Caco-2 (cell line): Measurements from ENCODE around the gene LPGAT1. TPM values are rescaled to one million over a fixed set of nuclear protein-coding genes. Genes with fewer than 3 reads are reported as not detected.

ENCODE experiments used
- BruUV-seq: library from RNA; stranded (reverse); fragments of 400-500 nt; replicated peaks from 2 replicates; lab custom pipeline; 2021; lab: Mats Ljungman, UMichigan
- CTCF ChIA-PET: fragments of 300-600 bp; sonication (Branson Sonifier 250); formaldehyde crosslinking; loops from one replicate; lab custom pipeline; 2022; ENCODE audit warnings: antibody characterized with exemption; lab: Charles Lee
- POLR2A ChIA-PET: fragments of 300-600 bp; sonication (Branson Sonifier 250); formaldehyde crosslinking; loops from one replicate; lab custom pipeline; 2022; ENCODE audit warnings: antibody characterized with exemption; lab: Charles Lee
- DNase-seq, 2 experiments: peaks; one replicate each; pipeline versions ENCODE4 v3.0.0 to v3.0.0-alpha.2; 2020 to 2022
- H3K27me3 ChIP-seq: replicated peaks from 2 replicates; pipeline ENCODE4 v1.6.0; 2011; ENCODE audit warnings: low read length; ENCODE audit not compliant: control insufficient read depth, insufficient read depth
- H3K36me3 ChIP-seq: 2 replicates; pipeline ENCODE4 v1.5.1; 2011; ENCODE audit warnings: low read length; ENCODE audit not compliant: control insufficient read depth, insufficient read depth
- H3K4me1 ChIP-seq: fragments of 250-450 bp; sonication (Bioruptor Pico); 2 replicates; pipeline ENCODE4 v1.5.1; 2020; ENCODE audit warnings: mild to moderate bottlenecking
- H3K4me3 ChIP-seq: 2 replicates; pipeline ENCODE4 v1.5.1; 2011; ENCODE audit warnings: low read depth, mild to moderate bottlenecking, control low read depth, low read length
- H3K9me3 ChIP-seq: fragments of 250-450 bp; sonication (Bioruptor Pico); 2 replicates; pipeline ENCODE4 v1.5.1; 2020; ENCODE audit warnings: mild to moderate bottlenecking, moderate library complexity
- H3K27ac Mint-ChIP-seq: one replicate; pipeline ENCODE4 v1.8.0; 2022; ENCODE audit warnings: mixed read lengths; ENCODE audit not compliant: unreplicated experiment
- H3K27me3 Mint-ChIP-seq: one replicate; pipeline ENCODE4 v1.8.0; 2022; ENCODE audit warnings: mixed read lengths; ENCODE audit not compliant: insufficient read depth, unreplicated experiment
- H3K36me3 Mint-ChIP-seq: one replicate; pipeline ENCODE4 v1.8.0; 2022; ENCODE audit warnings: mild to moderate bottlenecking, mixed read lengths; ENCODE audit not compliant: insufficient read depth, unreplicated experiment
- H3K4me1 Mint-ChIP-seq: one replicate; pipeline ENCODE4 v1.8.0; 2022; ENCODE audit warnings: low read depth, mixed read lengths; ENCODE audit not compliant: unreplicated experiment
- H3K4me3 Mint-ChIP-seq: one replicate; pipeline ENCODE4 v1.8.0; 2022; ENCODE audit warnings: mild to moderate bottlenecking, moderate library complexity, mixed read lengths; ENCODE audit not compliant: unreplicated experiment
- H3K9me3 Mint-ChIP-seq: one replicate; pipeline ENCODE4 v1.8.0; 2022; ENCODE audit warnings: mixed read lengths; ENCODE audit not compliant: unreplicated experiment
- intact Hi-C: fragments of 100-400 bp; cut with micrococcal nuclease; formaldehyde crosslinking; loops from one replicate; pipeline ENCODE4 v1.10.0; 2022; ENCODE audit not compliant: unreplicated experiment
- total RNA-seq: library from RNA; stranded (reverse); gene quantifications from 2 replicates; pipeline ENCODE4 v1.2.3, GENCODE V29; 2022
- TF ChIP-seq, protein P1 (sequence below), 2 experiments: fragments of 200-600 bp in 1 of 2; IDR thresholded peaks; 1 replicate in 1 of 2; 2 replicates in 1 of 2; pipeline versions ENCODE4 v1.5.1 to v1.8.0; 2011 to 2022; ENCODE audit warnings: antibody characterized with exemption in 1 of 2, control low read depth in 1 of 2, inconsistent platforms in 1 of 2, low read depth in 1 of 2, low read length in 1 of 2, mild to moderate bottlenecking in 1 of 2, moderate library complexity in 1 of 2; ENCODE audit not compliant: insufficient read depth in 1 of 2, severe bottlenecking in 1 of 2, unreplicated experiment in 1 of 2

Gene LPGAT1
- total RNA-seq, 1 experiment from 2014 or later = 25.6 TPM

- Histone ChIP-seq H3K36me3 (no peaks in the 10 kb centered on the region), H3K9me3 (no peaks in the 10 kb centered on the region), H3K4me3 (no peak overlapping the region), H3K4me1 (peaks cover 4% of the 10 kb centered on the region), H3K27me3 (no peaks in the 10 kb centered on the region)
- no TSS peak for BruUV-seq
- Mint-ChIP-seq H3K4me3 (no peak overlapping the region), H3K27ac (no peak overlapping the region), H3K9me3 (no peaks in the 10 kb centered on the region), H3K36me3 (no peaks in the 10 kb centered on the region), H3K4me1 (peaks cover 6% of the 10 kb centered on the region), H3K27me3 (no peaks in the 10 kb centered on the region)
- POLR2A ChIA-PET = no interaction called here
- CTCF ChIA-PET = no interaction called here
- DNase-seq = no peak
- TF ChIP-seq, protein P1, sequence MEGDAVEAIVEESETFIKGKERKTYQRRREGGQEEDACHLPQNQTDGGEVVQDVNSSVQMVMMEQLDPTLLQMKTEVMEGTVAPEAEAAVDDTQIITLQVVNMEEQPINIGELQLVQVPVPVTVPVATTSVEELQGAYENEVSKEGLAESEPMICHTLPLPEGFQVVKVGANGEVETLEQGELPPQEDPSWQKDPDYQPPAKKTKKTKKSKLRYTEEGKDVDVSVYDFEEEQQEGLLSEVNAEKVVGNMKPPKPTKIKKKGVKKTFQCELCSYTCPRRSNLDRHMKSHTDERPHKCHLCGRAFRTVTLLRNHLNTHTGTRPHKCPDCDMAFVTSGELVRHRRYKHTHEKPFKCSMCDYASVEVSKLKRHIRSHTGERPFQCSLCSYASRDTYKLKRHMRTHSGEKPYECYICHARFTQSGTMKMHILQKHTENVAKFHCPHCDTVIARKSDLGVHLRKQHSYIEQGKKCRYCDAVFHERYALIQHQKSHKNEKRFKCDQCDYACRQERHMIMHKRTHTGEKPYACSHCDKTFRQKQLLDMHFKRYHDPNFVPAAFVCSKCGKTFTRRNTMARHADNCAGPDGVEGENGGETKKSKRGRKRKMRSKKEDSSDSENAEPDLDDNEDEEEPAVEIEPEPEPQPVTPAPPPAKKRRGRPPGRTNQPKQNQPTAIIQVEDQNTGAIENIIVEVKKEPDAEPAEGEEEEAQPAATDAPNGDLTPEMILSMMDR (IDR thresholded peaks at IDR 0.05; ENCODE audit: insufficient read depth in 1 of 2, low read depth in 1 of 2, low read length in 1 of 2, severe bottlenecking in 1 of 2, unreplicated experiment in 1 of 2) = no peak
- intact Hi-C loops = no loop called here
Measured at GRCh38 chr1:211730347-211730746, 100.2 kb downstream of the LPGAT1 start.

DNA sequence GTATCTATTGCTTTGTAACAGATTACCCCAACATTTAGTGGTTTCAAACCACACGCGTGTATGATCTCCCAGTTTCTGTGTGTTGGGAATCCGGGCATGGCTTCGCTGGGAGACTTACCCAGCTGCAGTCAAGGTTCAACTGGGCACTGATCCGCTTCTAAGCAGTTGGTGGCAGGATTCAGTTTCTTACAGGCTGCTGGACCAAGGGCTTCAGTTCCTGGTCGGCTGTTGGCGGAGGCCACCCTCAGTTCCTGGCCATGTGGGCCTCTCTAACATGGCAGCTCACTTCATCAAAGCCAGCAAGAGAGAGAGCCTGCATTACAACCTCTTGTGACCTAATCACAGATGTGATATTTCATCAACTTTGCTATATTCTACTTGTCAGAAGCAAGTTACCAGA, 101.3 kb downstream of the LPGAT1 start:
- Histone ChIP-seq H3K36me3 (no peaks in the 10 kb centered on the region), H3K9me3 (no peaks in the 10 kb centered on the region), H3K4me1 (no peaks in the 10 kb centered on the region), H3K27me3 (no peaks in the 10 kb centered on the region), H3K4me3 (no peak overlapping the region)
- Mint-ChIP-seq H3K27me3 (no peaks in the 10 kb centered on the region), H3K27ac (no peak overlapping the region), H3K4me3 (no peak overlapping the region), H3K4me1 (no peaks in the 10 kb centered on the region), H3K36me3 (no peaks in the 10 kb centered on the region), H3K9me3 (no peaks in the 10 kb centered on the region)
- DNase-seq = no peak
- TF ChIP-seq, protein P1 (IDR thresholded peaks at IDR 0.05; ENCODE audit: insufficient read depth in 1 of 2, low read depth in 1 of 2, low read length in 1 of 2, severe bottlenecking in 1 of 2, unreplicated experiment in 1 of 2) = no peak
- intact Hi-C loops = no loop called here
- ChIA-PET CTCF (interaction anchor here (1.0 kb wide), 1 partner anchor 22 kb away, joined by 3 read pairs; no protein-coding TSS in a partner anchor), POLR2A (no interaction called here)
- no TSS peak for BruUV-seq

GRCh38 chr1:211726467-211726995, 104.0 kb downstream of the LPGAT1 start:
- no peak overlapping the region for H3K4me3 Mint-ChIP-seq
- intact Hi-C loops = no loop called here
- Histone ChIP-seq H3K27me3 (no peaks in the 10 kb centered on the region), H3K4me1 (peaks cover 6% of the 10 kb centered on the region; the same call in 1 of the 2 replicates), H3K9me3 (no peaks in the 10 kb centered on the region), H3K4me3 (no peak overlapping the region), H3K36me3 (no peaks in the 10 kb centered on the region)
- CTCF ChIA-PET = no interaction called here
- no peak overlapping the region for H3K27ac Mint-ChIP-seq
- H3K27me3 Mint-ChIP-seq = no peaks in the 10 kb centered on the region
- H3K4me1 Mint-ChIP-seq = peaks cover 14% of the 10 kb centered on the region
- DNase-seq = no peak
- peaks cover 7% of the 10 kb centered on the region for H3K9me3 Mint-ChIP-seq
- no peaks in the 10 kb centered on the region for H3K36me3 Mint-ChIP-seq
- POLR2A ChIA-PET = no interaction called here
- TF ChIP-seq, protein P1 (IDR thresholded peaks at IDR 0.05; ENCODE audit: insufficient read depth in 1 of 2, low read depth in 1 of 2, low read length in 1 of 2, severe bottlenecking in 1 of 2, unreplicated experiment in 1 of 2) = no peak
- BruUV-seq = no TSS peak
